Liver (tissue), 3 donors: ENCODE data around the gene SERPINB2.
"Not testable (repeated sequence)": the region's sequence is repeated elsewhere in the genome, so short reads cannot be mapped to it uniquely, and the experiment has no call there.

ENCODE experiments used
- CTCF ChIP-seq: fragments of 150-350 bp; IDR thresholded peaks from 2 replicates; pipeline ENCODE4 v1.5.1; 2017; ENCODE audit warnings: improper control_type of control experiment, low read depth, low read length; ENCODE audit not compliant: missing input control
- FOXA1 ChIP-seq: IDR thresholded peaks from 2 replicates; pipeline ENCODE4 v1.6.1; 2016; ENCODE audit warnings: antibody characterized with exemption
- JUND ChIP-seq, 2 donors: IDR thresholded peaks; 2 replicates each; pipeline ENCODE4 v1.6.1; 2016; ENCODE audit warnings: antibody characterized with exemption in 2 of 2
- MAX ChIP-seq: IDR thresholded peaks from 2 replicates; pipeline ENCODE4 v1.6.1; 2016; ENCODE audit warnings: antibody characterized with exemption
- RAD21 ChIP-seq, 2 donors: IDR thresholded peaks; 2 replicates each; pipeline ENCODE4 v1.6.1; 2016; ENCODE audit warnings: antibody characterized with exemption in 2 of 2, mild to moderate bottlenecking in 2 of 2
- REST ChIP-seq: IDR thresholded peaks from 2 replicates; pipeline ENCODE4 v1.6.1; 2016; ENCODE audit warnings: antibody characterized with exemption, mild to moderate bottlenecking
- SP1 ChIP-seq: IDR thresholded peaks from 2 replicates; pipeline ENCODE4 v1.6.1; 2018; ENCODE audit warnings: antibody characterized with exemption, mild to moderate bottlenecking
- TF ChIP-seq, protein P1 (sequence below): IDR thresholded peaks from 2 replicates; pipeline ENCODE4 v1.6.1; 2016; ENCODE audit warnings: antibody characterized with exemption
- donor health status: healthy.
- donor health status: healthy.

DNA sequence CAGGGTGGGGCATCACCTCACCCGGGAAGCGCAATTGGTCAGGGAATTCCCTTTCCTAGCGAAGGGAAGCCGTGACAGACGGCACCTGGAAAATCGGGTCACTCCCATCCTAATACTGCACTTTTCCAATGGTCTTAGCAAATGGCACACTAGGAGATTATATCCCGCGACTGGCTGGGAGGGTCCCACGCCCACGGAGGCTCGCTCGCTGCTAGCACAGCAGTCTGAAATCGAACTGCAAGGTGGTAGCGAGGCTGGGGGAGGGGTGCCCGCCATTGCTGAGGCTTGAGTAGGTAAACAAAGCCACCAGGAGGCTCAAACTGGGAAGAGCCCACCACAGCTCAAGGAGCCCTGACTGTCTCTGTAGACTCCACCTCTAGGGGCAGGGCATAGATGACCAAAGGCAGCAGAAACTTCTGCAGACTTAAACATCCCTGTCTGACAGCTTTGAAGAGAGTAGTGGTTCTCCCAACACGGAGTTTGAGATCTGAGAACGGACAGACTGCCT lies 53.1 kb downstream of the SERPINB2 start:
- TF ChIP-seq CTCF; JUND (IDR thresholded peaks at IDR 0.05); FOXA1; REST; SP1; RAD21 (IDR thresholded peaks at IDR 0.05); MAX: not testable (repeated sequence)
- TF ChIP-seq, protein P1, sequence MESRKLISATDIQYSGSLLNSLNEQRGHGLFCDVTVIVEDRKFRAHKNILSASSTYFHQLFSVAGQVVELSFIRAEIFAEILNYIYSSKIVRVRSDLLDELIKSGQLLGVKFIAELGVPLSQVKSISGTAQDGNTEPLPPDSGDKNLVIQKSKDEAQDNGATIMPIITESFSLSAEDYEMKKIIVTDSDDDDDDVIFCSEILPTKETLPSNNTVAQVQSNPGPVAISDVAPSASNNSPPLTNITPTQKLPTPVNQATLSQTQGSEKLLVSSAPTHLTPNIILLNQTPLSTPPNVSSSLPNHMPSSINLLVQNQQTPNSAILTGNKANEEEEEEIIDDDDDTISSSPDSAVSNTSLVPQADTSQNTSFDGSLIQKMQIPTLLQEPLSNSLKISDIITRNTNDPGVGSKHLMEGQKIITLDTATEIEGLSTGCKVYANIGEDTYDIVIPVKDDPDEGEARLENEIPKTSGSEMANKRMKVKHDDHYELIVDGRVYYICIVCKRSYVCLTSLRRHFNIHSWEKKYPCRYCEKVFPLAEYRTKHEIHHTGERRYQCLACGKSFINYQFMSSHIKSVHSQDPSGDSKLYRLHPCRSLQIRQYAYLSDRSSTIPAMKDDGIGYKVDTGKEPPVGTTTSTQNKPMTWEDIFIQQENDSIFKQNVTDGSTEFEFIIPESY, result not testable (repeated sequence)
